CD4-positive, alpha-beta T cell (primary cell): ENCODE results near the gene CDK6. TPM values are rescaled to one million over a fixed set of nuclear protein-coding genes. Genes with fewer than 3 reads are reported as not detected.

ENCODE experiments used
- ATAC-seq: fragments of 200-7000 bp; cut with Tn5 transposase; one replicate; pipeline ENCODE4 v1.10.0; 2022; ENCODE audit warnings: mild to moderate bottlenecking; ENCODE audit not compliant: poor library complexity
- CTCF ChIA-PET: fragments of 350-600 bp; sonication (Branson Sonifier 250); formaldehyde crosslinking; loops from one replicate; lab custom pipeline; 2021; ENCODE audit warnings: antibody characterized with exemption, inconsistent platforms; lab: Charles Lee
- POLR2A ChIA-PET: fragments of 350-600 bp; sonication (Branson Sonifier 250); formaldehyde crosslinking; loops from one replicate; lab custom pipeline; 2021; ENCODE audit warnings: antibody characterized with exemption, inconsistent platforms; lab: Charles Lee
- DNase-seq, 14 experiments: peaks; one replicate each; pipeline ENCODE4 v3.0.0-alpha.2; 2013 to 2020; ENCODE audit warnings: mixed read lengths in 2 of 14
- H3K27ac ChIP-seq, 2 donors: one replicate each; pipeline versions ENCODE4 v1.5.1 to v1.7.0; 2013; ENCODE audit warnings: low read length in 2 of 2, low read depth in 1 of 2, mild to moderate bottlenecking in 1 of 2
- H3K27me3 ChIP-seq, 2 experiments: 1 replicate in 1 of 2; 2 replicates in 1 of 2; pipeline versions ENCODE4 v1.6.1 to v1.7.0; 2013; ENCODE audit warnings: low read length in 2 of 2, control low read depth in 1 of 2, mild to moderate bottlenecking in 1 of 2, moderate library complexity in 1 of 2; ENCODE audit not compliant: insufficient read depth in 2 of 2, control insufficient read depth in 1 of 2
- H3K36me3 ChIP-seq: one replicate; pipeline ENCODE4 v1.6.1; 2013; ENCODE audit warnings: low read length, control low read depth; ENCODE audit not compliant: insufficient read depth
- H3K4me1 ChIP-seq: one replicate; pipeline ENCODE4 v1.6.1; 2013; ENCODE audit warnings: low read length, control low read depth; ENCODE audit not compliant: insufficient read depth
- H3K4me3 ChIP-seq: one replicate; pipeline ENCODE4 v1.5.1; 2013; ENCODE audit warnings: mild to moderate bottlenecking, low read length, moderate library complexity
- H3K9me3 ChIP-seq, 2 experiments: 1 replicate in 1 of 2; 2 replicates in 1 of 2; pipeline versions ENCODE4 v1.6.1 to v1.7.0; 2013; ENCODE audit warnings: low read length in 2 of 2, mild to moderate bottlenecking in 2 of 2, control low read depth in 1 of 2, moderate library complexity in 1 of 2; ENCODE audit not compliant: control insufficient read depth in 1 of 2, insufficient read depth in 1 of 2
- H3K27ac Mint-ChIP-seq: one replicate; pipeline ENCODE4 v1.8.0; 2020; ENCODE audit warnings: mixed read lengths
- H3K27me3 Mint-ChIP-seq: one replicate; pipeline ENCODE4 v1.8.0; 2021; ENCODE audit warnings: mixed read lengths
- H3K36me3 Mint-ChIP-seq: one replicate; pipeline ENCODE4 v1.8.0; 2021; ENCODE audit warnings: low read depth, mixed read lengths
- H3K4me1 Mint-ChIP-seq: one replicate; pipeline ENCODE4 v1.8.0; 2021; ENCODE audit warnings: low read depth, mixed read lengths
- H3K4me3 Mint-ChIP-seq: one replicate; pipeline ENCODE4 v1.8.0; 2020; ENCODE audit warnings: mild to moderate bottlenecking, mixed read lengths
- H3K9me3 Mint-ChIP-seq: one replicate; pipeline ENCODE4 v1.8.0; 2020; ENCODE audit warnings: mixed read lengths
- intact Hi-C, 2 experiments: fragments of 100-400 bp; cut with DNase I in 1 of 2; cut with micrococcal nuclease in 1 of 2; formaldehyde crosslinking; loops; one replicate each; pipeline versions ENCODE4 v1.15.1 to v1.9.0; 2023 to 2025; cut with DNase I, micrococcal nuclease
- total RNA-seq, 174 experiments: library from RNA in 2 of 174; stranded (reverse) in 2 of 174; gene quantifications; one replicate each; pipeline ENCODE4 v1.2.3 and lab custom pipeline; 2021 to 2026
- TF ChIP-seq, protein P1 (sequence below): fragments of 200-600 bp; IDR thresholded peaks from one replicate; pipeline ENCODE4 v1.8.0; 2022; ENCODE audit warnings: antibody characterized with exemption, mild to moderate bottlenecking

CDK6 gene
- total RNA-seq, 2 experiments from 2014 or later = 13.0 to 13.7 TPM

DNA sequence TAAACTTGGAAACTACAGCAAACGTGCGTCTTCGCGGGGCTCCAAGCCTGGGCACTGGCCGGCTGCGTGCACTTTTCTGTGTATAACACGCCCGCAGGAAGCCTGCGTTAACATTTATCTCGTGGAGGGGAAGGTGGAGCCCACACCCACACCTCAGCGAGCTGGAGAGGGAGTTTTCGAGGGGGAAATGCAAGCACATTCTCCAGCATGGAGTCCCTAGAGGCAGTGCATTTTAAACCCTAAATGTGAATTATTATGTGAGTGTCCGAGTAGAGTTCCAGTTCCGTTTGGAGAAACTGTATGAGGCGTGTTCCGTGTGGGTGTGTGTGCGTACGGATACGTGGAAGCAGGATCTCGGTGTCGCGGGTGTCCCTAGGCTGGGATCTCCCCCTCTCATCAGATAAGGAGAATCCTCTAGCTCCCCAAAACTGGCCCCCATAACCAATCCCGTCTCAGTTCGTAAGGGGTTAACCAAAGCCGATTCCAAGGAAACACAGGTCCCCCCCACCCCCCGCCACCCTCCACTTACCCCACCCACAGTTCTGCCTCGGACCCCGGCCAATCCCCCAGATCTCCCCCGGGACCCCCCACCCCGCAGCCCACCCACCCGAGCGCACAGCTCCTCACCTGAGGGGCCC lies 403 bp downstream of the CDK6 start:
- Histone ChIP-seq H3K4me1 (peaks cover 37% of the 10 kb centered on the region), H3K36me3 (no peaks in the 10 kb centered on the region), H3K27me3 (no peaks in the 10 kb centered on the region), H3K9me3 (no peaks in the 10 kb centered on the region), H3K4me3 (peak overlapping the region; percentile 92), H3K27ac (peak overlapping the region in 1 of 2 donors; percentile 19)
- peak; percentile 16 for ATAC-seq
- peaks cover 32% of the 10 kb centered on the region for H3K36me3 Mint-ChIP-seq
- intact Hi-C loops = loop anchor here (5.0 to 10.0 kb wide), 6 partner anchors 66 to 1169 kb away; partner anchors contain the start of genes ANKIB1 (in 1 of the 2), BET1 (in 1 of the 2), HEPACAM2 (in 1 of the 2) and KRIT1 (in 1 of the 2)
- peak in 10 of 14 experiments; percentile 4 to 72 (median 40) for DNase-seq
- CTCF ChIA-PET = interaction anchor here (0.9 to 1.3 kb wide), 2 partner anchors 19 to 215 kb away, joined by 4 read pairs; no protein-coding TSS in a partner anchor
- H3K27ac Mint-ChIP-seq = peak overlapping the region; percentile 79
- POLR2A ChIA-PET = interaction anchor here (1.5 to 2.0 kb wide), 2 partner anchors 118 to 308 kb away, joined by 3 to 7 read pairs; partner anchors contain the start of genes PEX1 and RBM48
- H3K27me3 Mint-ChIP-seq = peaks cover 17% of the 10 kb centered on the region
- no peaks in the 10 kb centered on the region for H3K9me3 Mint-ChIP-seq
- H3K4me3 Mint-ChIP-seq = peak overlapping the region; percentile 96
- TF ChIP-seq, protein P1, sequence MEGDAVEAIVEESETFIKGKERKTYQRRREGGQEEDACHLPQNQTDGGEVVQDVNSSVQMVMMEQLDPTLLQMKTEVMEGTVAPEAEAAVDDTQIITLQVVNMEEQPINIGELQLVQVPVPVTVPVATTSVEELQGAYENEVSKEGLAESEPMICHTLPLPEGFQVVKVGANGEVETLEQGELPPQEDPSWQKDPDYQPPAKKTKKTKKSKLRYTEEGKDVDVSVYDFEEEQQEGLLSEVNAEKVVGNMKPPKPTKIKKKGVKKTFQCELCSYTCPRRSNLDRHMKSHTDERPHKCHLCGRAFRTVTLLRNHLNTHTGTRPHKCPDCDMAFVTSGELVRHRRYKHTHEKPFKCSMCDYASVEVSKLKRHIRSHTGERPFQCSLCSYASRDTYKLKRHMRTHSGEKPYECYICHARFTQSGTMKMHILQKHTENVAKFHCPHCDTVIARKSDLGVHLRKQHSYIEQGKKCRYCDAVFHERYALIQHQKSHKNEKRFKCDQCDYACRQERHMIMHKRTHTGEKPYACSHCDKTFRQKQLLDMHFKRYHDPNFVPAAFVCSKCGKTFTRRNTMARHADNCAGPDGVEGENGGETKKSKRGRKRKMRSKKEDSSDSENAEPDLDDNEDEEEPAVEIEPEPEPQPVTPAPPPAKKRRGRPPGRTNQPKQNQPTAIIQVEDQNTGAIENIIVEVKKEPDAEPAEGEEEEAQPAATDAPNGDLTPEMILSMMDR = no peak
- H3K4me1 Mint-ChIP-seq = peaks cover 44% of the 10 kb centered on the region

DNA sequence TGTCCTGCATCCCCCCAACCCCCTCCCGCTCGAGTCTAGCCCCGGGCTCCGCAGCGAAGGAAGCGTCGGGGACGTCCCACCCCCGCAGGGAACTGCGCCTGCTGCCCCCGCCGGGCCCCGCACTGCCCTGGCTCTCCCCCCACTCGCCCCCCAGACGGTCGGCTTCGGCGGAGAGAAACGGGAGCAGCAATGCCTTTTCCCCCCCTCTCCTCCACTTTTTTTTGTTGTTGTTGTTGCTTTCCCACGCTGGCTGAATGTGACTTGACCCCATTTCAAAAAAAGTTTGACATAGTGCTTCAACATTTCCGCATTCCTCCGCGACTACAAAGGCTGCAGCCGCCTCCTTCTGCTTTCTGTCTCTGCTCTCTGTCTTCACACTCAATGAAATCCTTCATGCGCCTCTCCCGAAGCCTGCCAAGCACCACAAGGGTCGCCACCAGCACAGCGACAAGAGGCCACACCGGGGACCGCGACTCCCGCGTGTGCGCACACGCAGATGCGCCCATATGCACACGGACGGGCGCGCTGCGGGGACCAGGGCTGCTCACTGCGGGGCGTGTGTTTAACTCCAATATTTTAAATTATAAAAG lies 1.0 kb downstream of the CDK6 start:
- peaks cover 42% of the 10 kb centered on the region for H3K4me1 ChIP-seq
- no peaks in the 10 kb centered on the region for H3K36me3 ChIP-seq
- ATAC-seq (peak; percentile 5), DNase-seq (peak in 11 of 14 experiments; percentile 14 to 75 (median 33))
- no peaks in the 10 kb centered on the region for H3K9me3 ChIP-seq
- ChIA-PET POLR2A (no interaction called here), CTCF (interaction anchor here (1.3 to 5.3 kb wide), 2 partner anchors 20 to 214 kb away, joined by 4 to 58 read pairs; no protein-coding TSS in a partner anchor)
- intact Hi-C loops = loop anchor here (5.0 to 10.0 kb wide), 6 partner anchors 67 to 1169 kb away; partner anchors contain the start of genes ANKIB1 (in 1 of the 2), BET1 (in 1 of the 2), HEPACAM2 (in 1 of the 2) and KRIT1 (in 1 of the 2)
- H3K4me3 Mint-ChIP-seq = peak overlapping the region; percentile 96
- peak overlapping the region; percentile 79 for H3K27ac Mint-ChIP-seq
- peaks cover 51% of the 10 kb centered on the region for H3K4me1 Mint-ChIP-seq
- peaks cover 13% of the 10 kb centered on the region for H3K27me3 Mint-ChIP-seq
- no peaks in the 10 kb centered on the region for H3K27me3 ChIP-seq
- H3K9me3 Mint-ChIP-seq = no peaks in the 10 kb centered on the region
- TF ChIP-seq, protein P1 = no peak
- H3K4me3 ChIP-seq = peak overlapping the region; percentile 92
- peak overlapping the region; percentile 24 to 30 for H3K27ac ChIP-seq
- H3K36me3 Mint-ChIP-seq = peaks cover 32% of the 10 kb centered on the region

DNA sequence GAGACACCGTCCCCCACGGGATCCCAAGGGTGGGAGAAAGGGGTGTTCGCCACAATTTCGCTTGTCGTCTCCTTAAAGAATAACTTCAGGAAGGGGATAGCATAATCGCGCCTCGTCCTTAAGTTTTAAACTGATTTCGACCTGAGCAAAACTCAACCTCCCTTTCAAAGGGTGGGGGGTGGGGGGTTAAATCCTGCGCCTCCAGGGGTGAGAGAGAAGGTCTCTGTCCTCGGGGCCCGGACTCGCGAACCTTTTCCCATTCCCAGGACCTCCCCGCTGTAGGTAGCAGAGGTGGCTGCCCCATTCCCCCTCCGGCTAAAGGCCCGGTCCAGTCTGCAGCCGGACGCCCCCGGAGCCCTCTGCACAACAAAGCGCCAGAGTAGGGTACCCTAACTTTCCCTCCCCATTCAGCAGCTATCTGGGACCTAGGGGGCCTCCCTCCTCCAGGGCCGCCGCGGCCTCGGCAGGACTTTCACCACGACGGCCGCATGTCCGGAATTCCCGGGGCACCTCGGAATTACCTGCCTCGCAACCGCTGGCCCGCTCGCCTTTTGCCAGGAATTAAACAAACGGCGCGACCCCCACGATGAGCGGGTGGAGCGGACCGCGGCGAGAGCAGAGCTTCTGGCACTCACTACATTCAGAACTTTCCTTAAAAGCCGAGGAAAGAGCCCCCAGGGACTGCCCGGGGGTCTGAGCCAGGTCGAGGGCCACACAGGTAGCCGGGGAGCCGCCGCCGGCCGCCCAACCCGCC lies 1.7 kb downstream of the CDK6 start:
- Mint-ChIP-seq H3K4me3 (peak overlapping the region; percentile 96), H3K4me1 (peaks cover 57% of the 10 kb centered on the region), H3K27ac (peak overlapping the region; percentile 85), H3K36me3 (peaks cover 32% of the 10 kb centered on the region), H3K27me3 (peaks cover 8% of the 10 kb centered on the region), H3K9me3 (no peaks in the 10 kb centered on the region)
- H3K9me3 ChIP-seq = no peaks in the 10 kb centered on the region
- peaks cover 45% of the 10 kb centered on the region for H3K4me1 ChIP-seq
- peak in 4 of 14 experiments; percentile 5 to 32 (median 23) for DNase-seq
- TF ChIP-seq, protein P1 = no peak
- intact Hi-C loops = loop anchor here (5.0 to 10.0 kb wide), 7 partner anchors 68 to 1170 kb away; partner anchors contain the start of genes ANKIB1 (in 1 of the 2), BET1 (in 1 of the 2), HEPACAM2 (in 1 of the 2) and KRIT1 (in 1 of the 2)
- H3K4me3 ChIP-seq = peak overlapping the region; percentile 92
- H3K27me3 ChIP-seq = no peaks in the 10 kb centered on the region
- POLR2A ChIA-PET = interaction anchor here (0.6 kb wide), 1 partner anchor 214 kb away, joined by 3 read pairs; no protein-coding TSS in a partner anchor
- ATAC-seq = no peak
- H3K27ac ChIP-seq = peak overlapping the region; percentile 30 to 67
- no peaks in the 10 kb centered on the region for H3K36me3 ChIP-seq
- CTCF ChIA-PET = interaction anchor here (2.1 to 5.3 kb wide), 2 partner anchors 41 to 214 kb away, joined by 18 to 58 read pairs; no protein-coding TSS in a partner anchor
